Frontal cortex (tissue), 4 donors: ENCODE results near the gene ZFP3. TPM values are rescaled to one million over a fixed set of nuclear protein-coding genes. Genes with fewer than 3 reads are reported as not detected.
A peak's percentile ranks its signal among the peaks of the same experiment; 100 is the strongest.
"Not testable (repeated sequence)": the region's sequence is repeated elsewhere in the genome, so short reads cannot be mapped to it uniquely, and the experiment has no call there.

Source experiments
- DNase-seq, 2 donors: peaks; one replicate each; pipeline ENCODE4 v3.0.0; 2012; ENCODE audit warnings: low spot score in 2 of 2
- FAIRE-seq: peaks from 2 replicates; lab custom pipeline; 2012; peaks lifted over from hg19 to GRCh38; lab: Jason Lieb, UNC
- total RNA-seq: library from RNA; depleted of rRNA; stranded (reverse); fragments of >200 nt; gene quantifications from one replicate; pipeline ENCODE4 v1.2.3, GENCODE V29; 2014
- donor health status: control.
- donor health status: control.
- donor health status: control.

The ZFP3 gene
- total RNA-seq, 1 donor from 2014 or later, result 9.4 TPM

DNA sequence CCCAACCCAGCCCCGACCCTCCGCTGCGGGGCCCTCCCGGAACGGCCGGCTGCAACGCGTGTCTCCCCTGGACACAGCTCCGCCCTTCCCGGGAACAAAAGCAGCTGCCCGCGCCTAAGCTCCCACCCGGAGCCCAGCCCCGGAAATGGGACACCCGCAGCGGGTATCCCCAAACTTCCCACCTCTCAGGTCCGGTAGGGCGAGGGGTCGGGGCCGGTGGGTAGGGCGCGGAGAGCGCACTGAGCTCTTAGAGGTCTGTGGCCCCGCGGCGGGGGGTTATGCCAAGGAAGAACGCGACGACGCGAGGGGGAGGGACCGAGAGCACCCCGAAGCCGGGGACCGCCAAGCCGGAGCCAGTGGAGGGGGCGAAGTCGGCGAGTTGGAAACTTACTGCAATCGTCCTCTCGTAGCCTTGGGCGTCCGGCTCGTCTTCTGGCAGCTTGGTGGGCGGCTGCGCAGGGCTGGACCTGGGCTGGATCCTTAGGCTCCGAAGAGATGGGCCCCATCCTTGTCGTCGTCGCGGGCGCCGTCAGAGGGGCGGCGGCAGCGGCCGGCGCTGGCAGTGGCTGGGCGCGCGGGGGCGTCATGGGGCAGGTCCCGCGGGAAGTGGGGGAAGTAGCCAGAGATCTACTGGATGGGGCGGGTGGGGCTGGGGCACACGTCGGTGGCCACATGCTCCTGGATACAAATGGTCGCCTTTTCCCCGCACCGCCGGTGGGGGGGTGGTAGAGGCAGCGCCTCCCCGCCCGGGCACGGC is 44.5 kb downstream of the ZFP3 start:
- FAIRE-seq (no peak), DNase-seq (peak; percentile 63 to 73)

GRCh38 chr17:5123343-5124124 is 45.3 kb downstream of the ZFP3 start:
- no peak for DNase-seq

DNA sequence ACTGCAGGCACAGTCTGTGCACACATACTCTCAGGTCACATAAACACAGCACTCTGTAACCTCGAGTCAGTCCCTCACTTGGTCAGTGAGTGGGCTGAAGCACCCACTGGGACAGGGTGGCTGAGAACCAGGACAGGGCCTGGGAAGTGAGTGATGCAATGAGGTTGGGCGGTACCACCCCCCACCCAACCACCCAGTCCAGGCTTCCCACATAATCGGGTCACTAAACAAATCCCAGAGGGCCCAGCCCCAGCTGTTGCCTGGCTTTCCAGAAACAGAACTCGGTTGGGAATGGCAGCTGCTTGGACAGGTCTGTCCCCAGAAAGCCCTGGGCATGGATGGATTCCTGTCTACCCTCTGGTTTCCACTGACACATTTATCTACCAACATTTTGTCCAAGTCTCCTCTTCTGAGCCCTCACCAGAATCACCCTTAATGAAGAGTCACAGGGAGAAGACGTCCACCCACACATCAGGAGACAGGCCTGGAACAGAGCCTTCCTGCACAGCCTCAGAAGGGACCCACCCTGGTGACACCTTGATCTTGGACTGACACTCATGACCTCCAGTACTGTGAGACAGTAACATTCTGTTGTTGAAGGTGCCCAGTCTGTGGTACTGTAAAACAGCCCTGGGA is 46.0 kb downstream of the ZFP3 start:
- not testable (repeated sequence) for DNase-seq, FAIRE-seq

More at GRCh38 chr17:5123343-5124124, 45.3 kb downstream of the ZFP3 start:
- FAIRE-seq, result no peak

- DNase-seq, FAIRE-seq: not testable (repeated sequence)
Measured at GRCh38 chr17:5124896-5125295, 46.6 kb downstream of the ZFP3 start.

- FAIRE-seq (no peak), DNase-seq (no peak)
Measured at GRCh38 chr17:5126719-5127488, 48.6 kb downstream of the ZFP3 start.

DNA sequence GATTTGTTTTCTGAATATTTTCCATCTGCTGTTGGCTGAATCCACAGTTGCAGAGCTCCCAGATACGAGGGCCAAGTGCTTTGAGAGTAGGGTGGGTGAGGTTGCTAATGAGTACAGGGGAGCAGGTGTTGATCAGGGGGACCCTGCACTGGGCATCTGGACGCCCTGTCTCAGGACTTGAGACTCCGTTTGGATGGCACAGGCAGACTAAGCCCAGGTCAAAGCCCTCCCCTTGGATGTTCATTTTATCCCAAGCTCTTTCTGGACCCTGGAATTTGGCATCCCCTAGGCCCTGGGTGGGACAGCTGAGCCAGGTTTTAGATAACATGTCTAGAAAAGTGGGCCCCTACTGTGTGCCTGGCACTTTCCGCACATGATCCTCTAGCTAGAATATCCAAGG is 49.6 kb downstream of the ZFP3 start:
- FAIRE-seq, result no peak
- no peak for DNase-seq

GRCh38 chr17:5128387-5128786 is 50.1 kb downstream of the ZFP3 start:
- FAIRE-seq, DNase-seq: not testable (repeated sequence)

DNA sequence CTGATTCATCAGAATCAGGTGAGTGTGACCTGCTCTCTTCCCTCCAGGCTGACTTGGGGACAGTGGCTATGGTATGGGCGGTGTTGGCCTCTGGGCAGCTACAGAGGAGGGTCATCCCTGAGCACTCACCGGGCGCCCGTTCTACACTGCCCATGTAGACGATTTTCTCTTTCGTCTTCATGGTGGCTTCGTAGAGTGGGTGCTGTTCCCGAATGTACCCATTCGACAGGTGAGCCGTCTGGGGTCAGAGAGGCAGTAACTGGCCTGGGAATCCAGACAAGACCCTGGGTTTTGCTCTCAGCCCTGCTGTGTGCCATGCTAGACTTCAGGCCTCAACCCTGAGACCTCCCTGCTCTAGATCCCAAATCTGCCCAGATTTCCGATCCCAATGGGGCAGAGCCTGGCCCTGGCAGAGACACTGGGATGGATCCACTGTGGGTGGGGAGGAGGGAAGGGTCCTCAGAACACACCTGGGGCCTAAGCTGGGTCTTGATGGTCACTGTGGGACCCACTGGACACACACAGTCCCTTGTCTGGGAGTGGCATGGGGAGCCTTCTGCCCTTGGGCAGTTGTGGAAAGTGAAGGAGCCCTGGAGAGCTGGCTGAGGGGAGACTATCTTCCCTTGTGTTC is 50.8 kb downstream of the ZFP3 start:
- no peak for FAIRE-seq

GRCh38 chr17:5129770-5130169 is 51.5 kb downstream of the ZFP3 start:
- not testable (repeated sequence) for FAIRE-seq

More for the DNA sequence above, 50.8 kb downstream of the ZFP3 start:
- no peak for DNase-seq

GRCh38 chr17:5130261-5130660 is 52.0 kb downstream of the ZFP3 start:
- DNase-seq, FAIRE-seq: not testable (repeated sequence)

More at GRCh38 chr17:5129770-5130169, 51.5 kb downstream of the ZFP3 start:
- DNase-seq, result not testable (repeated sequence)

- not testable (repeated sequence) for DNase-seq, FAIRE-seq
Measured at GRCh38 chr17:5130687-5131086, 52.4 kb downstream of the ZFP3 start.

- no peak for FAIRE-seq
- DNase-seq, result no peak
Measured at GRCh38 chr17:5131146-5131715, 53.0 kb downstream of the ZFP3 start.

GRCh38 chr17:5131799-5132502 is 53.7 kb downstream of the ZFP3 start:
- not testable (repeated sequence) for DNase-seq, FAIRE-seq

DNA sequence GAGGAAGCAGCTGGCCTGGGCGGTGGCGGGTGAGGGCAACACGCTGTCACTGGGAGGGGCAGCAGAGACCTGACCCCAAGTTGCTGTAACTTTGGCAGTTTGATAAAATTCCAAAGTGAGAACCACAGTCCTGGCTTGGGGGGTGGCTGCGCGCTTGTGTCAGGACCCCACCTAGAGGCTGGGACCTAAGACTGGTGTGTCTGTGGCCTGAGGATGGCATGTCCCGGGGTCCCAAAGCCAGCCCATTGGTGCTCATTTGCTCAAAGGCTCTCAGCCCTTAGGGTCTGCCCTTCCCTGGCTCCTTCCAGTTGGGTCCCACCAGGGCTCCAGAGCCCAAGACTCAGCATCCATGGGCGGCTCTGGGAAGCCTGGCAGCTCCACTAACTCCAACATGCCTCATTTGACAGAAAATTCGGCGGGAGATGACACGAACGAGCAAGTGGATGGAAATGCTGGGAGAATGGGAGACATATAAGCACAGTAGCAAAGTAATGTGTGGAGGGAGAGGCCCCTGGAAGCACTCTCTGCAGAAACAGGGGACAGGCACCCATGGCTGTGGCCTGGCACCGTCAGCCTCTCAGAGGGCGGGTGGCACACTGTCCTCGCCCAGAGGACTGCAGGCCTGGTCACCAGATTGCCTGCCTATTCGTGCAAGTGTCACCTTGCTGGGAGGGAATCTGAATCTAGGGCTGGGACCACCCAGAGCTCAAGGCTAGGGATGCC is 54.4 kb downstream of the ZFP3 start:
- FAIRE-seq, DNase-seq: not testable (repeated sequence)

GRCh38 chr17:5133311-5133710 is 55.0 kb downstream of the ZFP3 start:
- FAIRE-seq (no peak), DNase-seq (no peak)

GRCh38 chr17:5133961-5134360 is 55.7 kb downstream of the ZFP3 start:
- not testable (repeated sequence) for DNase-seq, FAIRE-seq

DNA sequence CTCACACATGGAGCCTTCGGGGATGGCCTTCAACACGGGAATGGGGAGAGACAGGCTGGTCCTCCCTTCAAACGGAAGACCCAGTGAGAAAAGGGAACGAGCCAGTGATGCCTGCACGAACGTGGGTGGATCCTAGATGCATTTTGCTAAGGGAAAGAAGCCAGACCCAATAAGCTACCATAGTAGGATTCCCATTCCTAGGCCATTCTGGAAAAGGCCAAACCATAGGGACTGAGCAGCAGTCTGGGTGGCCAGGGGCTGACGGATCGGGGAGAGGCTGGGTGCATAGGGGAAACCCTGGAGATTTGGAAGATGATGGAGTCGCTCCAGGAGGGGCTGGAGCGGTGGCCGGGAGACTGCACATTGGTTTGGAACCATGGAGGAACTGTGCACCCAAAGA is 56.3 kb downstream of the ZFP3 start:
- FAIRE-seq, DNase-seq: not testable (repeated sequence)
